Neural progenitor cell (in vitro differentiated cells): ENCODE data around the gene OVOL1.

Source experiments
- EZH2 ChIP-seq: fragments of 200-600 bp; sonication (generic); IDR thresholded peaks from 2 replicates; pipeline ENCODE4 v1.6.1; 2017; ENCODE audit warnings: antibody characterized with exemption, mild to moderate bottlenecking, moderate library complexity
- EZH2phosphoT487 ChIP-seq: fragments of 200-600 bp; sonication (generic); IDR thresholded peaks from 2 replicates; pipeline ENCODE4 v1.6.1; 2017; ENCODE audit warnings: antibody characterized with exemption
- TF ChIP-seq, protein P1 (sequence below): fragments of 200-600 bp; sonication (generic); IDR thresholded peaks from 2 replicates; pipeline ENCODE4 v1.5.1; 2017; ENCODE audit warnings: antibody characterized with exemption, mild to moderate bottlenecking

DNA sequence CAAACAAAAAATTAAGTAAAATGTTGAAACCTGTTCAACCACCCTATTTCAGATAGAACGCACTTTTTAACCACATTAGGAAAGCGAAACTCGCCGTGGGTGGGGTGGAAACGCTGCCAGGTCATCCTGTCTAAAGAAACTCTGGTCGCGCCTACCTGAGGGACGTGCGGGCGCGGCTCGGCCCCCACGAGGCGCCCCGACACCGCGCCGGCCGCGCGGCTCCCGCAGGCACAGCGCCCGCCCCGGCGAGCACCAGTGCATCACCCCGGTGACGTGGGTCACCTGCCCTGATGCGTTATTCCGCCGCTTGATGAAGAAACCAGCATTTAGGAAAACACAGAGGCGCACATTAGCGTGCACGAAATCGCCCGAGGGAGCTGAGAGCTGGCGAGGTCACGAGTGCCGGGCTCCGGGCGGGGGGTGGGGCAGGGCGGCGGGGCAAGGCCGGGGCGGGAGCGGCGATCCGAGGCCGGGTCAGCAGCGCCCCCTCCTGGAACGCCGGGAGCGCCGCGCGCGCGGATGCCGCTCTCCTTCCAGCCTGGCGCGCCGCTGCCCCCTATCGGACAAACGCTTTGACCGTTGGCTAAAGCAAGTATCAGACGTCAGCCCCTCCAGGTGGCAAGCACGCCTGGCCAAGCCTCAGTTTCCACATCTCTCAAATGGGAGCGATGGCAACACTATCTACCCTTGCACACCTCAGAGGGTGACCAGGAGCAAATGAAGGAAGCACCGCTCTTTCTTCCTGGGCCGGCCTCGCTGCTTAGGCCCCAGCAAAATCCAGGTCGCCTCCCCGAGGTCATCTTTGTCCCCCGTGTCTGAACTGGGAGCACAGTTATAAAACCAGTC is 31.2 kb downstream of the OVOL1 start:
- TF ChIP-seq, protein P1, sequence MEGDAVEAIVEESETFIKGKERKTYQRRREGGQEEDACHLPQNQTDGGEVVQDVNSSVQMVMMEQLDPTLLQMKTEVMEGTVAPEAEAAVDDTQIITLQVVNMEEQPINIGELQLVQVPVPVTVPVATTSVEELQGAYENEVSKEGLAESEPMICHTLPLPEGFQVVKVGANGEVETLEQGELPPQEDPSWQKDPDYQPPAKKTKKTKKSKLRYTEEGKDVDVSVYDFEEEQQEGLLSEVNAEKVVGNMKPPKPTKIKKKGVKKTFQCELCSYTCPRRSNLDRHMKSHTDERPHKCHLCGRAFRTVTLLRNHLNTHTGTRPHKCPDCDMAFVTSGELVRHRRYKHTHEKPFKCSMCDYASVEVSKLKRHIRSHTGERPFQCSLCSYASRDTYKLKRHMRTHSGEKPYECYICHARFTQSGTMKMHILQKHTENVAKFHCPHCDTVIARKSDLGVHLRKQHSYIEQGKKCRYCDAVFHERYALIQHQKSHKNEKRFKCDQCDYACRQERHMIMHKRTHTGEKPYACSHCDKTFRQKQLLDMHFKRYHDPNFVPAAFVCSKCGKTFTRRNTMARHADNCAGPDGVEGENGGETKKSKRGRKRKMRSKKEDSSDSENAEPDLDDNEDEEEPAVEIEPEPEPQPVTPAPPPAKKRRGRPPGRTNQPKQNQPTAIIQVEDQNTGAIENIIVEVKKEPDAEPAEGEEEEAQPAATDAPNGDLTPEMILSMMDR, result peak; percentile 97
- peak; percentile 45 for TF ChIP-seq EZH2
- no peak for TF ChIP-seq EZH2phosphoT487
